HG02623 (cell line): Measurements from ENCODE around the gene CSTPP1.
A peak's percentile ranks its signal among the peaks of the same experiment; 100 is the strongest.
"Not testable (repeated sequence)": the region's sequence is repeated elsewhere in the genome, so short reads cannot be mapped to it uniquely, and the experiment has no call there.

ENCODE experiments used
- ATAC-seq: cut with Tn5 transposase; IDR thresholded peaks from one replicate; pipeline ENCODE4 v1.9.1; 2021; ENCODE audit warnings: moderate library complexity; ENCODE audit not compliant: unreplicated experiment

The CSTPP1 gene

GRCh38 chr11:47177846-47178245 is 241.3 kb downstream of the CSTPP1 start:
- ATAC-seq = no peak

GRCh38 chr11:47178316-47178715 is 241.8 kb downstream of the CSTPP1 start:
- no peak for ATAC-seq

GRCh38 chr11:47178737-47179654 is 242.4 kb downstream of the CSTPP1 start:
- ATAC-seq = no peak

GRCh38 chr11:47179655-47179991 is 243.1 kb downstream of the CSTPP1 start:
- no peak for ATAC-seq

GRCh38 chr11:47180006-47180787 is 243.6 kb downstream of the CSTPP1 start:
- no peak for ATAC-seq

GRCh38 chr11:47181271-47181670 is 244.7 kb downstream of the CSTPP1 start:
- no peak for ATAC-seq

GRCh38 chr11:47182380-47182779 is 245.8 kb downstream of the CSTPP1 start:
- ATAC-seq = no peak

- ATAC-seq = no peak
Measured at GRCh38 chr11:47183031-47183856, 246.7 kb downstream of the CSTPP1 start.

- ATAC-seq = no peak
Measured at GRCh38 chr11:47183969-47184368, 247.4 kb downstream of the CSTPP1 start.

- no peak for ATAC-seq
Measured at GRCh38 chr11:47184711-47185304, 248.2 kb downstream of the CSTPP1 start.

GRCh38 chr11:47185305-47186075 is 248.9 kb downstream of the CSTPP1 start:
- no peak for ATAC-seq

- ATAC-seq = peak; percentile 51
Measured at GRCh38 chr11:47186076-47186699, 249.6 kb downstream of the CSTPP1 start, which contains the start of gene PACSIN3. PACSIN3 (minus strand) TSS chr11:47186434; CDS start chr11:47182727, 3,707 bp downstream.

GRCh38 chr11:47186700-47187695 is 250.4 kb downstream of the CSTPP1 start:
- no peak for ATAC-seq

- ATAC-seq = no peak
Measured at GRCh38 chr11:47187723-47188122, 251.2 kb downstream of the CSTPP1 start.

- no peak for ATAC-seq
Measured at GRCh38 chr11:47188259-47188658, 251.7 kb downstream of the CSTPP1 start.

GRCh38 chr11:47189100-47189834 is 252.7 kb downstream of the CSTPP1 start:
- ATAC-seq = no peak

- not testable (repeated sequence) for ATAC-seq
Measured at GRCh38 chr11:47191137-47191536, 254.6 kb downstream of the CSTPP1 start.

GRCh38 chr11:47192111-47192510 is 255.6 kb downstream of the CSTPP1 start:
- no peak for ATAC-seq
